HG03558 (cell line): Measurements from ENCODE around the gene COPS9.

Experiments used
- ATAC-seq: cut with Tn5 transposase; IDR thresholded peaks from one replicate; pipeline ENCODE4 v1.9.1; 2021; ENCODE audit warnings: moderate number of reproducible peaks; ENCODE audit not compliant: unreplicated experiment; ENCODE audit errors: extremely low read depth

COPS9 gene

GRCh38 chr2:240166761-240167587 lies 30.9 kb upstream of the COPS9 start:
- ATAC-seq = no peak

DNA sequence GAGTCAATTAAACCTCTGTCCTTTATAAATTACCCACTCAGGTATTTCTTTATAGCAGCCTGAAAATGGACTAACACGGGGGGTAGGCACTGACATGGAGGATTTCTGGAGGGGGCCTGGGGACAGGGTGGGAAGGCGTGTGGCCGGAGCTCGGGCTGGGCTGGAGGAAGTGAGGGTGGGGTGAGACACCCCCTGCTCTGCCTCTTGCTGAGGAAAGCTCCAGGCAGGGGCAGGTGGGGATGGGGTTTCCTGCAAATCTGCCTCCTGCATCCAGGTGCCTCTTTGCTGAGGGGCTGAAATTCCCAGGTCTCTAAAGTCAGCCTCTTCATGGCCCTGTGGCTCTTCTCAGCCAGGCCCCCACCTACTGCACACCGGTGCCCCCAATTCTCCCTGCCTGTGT lies 30.1 kb upstream of the COPS9 start:
- no peak for ATAC-seq

GRCh38 chr2:240165661-240166060 lies 29.6 kb upstream of the COPS9 start:
- ATAC-seq = no peak

DNA sequence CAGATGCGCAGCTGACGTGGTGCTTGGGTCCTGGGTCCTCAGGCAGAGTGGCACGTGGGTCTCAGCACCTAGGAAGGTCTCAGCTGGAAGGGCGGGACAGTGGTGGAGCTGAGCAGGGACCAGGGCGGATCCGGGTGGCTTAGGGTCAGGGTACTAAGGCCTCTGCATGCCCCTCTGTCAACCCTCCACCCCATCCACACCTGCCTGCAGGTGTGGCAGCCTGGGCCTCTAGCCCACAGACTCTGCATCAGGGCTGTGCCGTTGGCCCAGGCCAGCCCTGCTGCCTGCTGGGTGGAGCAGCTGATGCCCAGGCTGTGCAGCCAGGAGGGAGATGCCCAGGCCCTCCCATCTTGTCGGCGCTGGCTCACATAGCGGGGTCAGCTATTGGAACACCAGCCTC lies 28.9 kb upstream of the COPS9 start:
- no peak for ATAC-seq

DNA sequence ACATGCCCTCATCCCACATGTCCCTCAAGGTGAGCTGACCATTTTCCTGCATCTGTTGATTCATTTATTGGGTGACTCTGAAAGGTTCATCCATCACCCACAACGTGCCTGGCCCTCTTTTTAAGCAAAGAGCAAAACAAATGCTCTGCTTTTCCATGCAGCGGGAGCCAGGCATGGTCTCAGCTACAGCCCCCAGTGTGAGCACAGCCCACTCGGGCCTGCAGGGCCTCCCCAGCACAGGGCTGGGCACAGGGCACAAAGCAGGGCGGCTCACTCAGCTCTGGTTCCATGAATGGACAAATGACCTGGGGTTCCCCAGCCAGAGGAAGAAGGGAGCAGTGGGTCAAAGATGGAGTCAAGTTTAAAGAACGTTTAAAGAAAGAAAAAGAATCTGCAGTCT lies 28.5 kb upstream of the COPS9 start:
- no peak for ATAC-seq

GRCh38 chr2:240163844-240164574 lies 27.9 kb upstream of the COPS9 start:
- ATAC-seq = no peak

DNA sequence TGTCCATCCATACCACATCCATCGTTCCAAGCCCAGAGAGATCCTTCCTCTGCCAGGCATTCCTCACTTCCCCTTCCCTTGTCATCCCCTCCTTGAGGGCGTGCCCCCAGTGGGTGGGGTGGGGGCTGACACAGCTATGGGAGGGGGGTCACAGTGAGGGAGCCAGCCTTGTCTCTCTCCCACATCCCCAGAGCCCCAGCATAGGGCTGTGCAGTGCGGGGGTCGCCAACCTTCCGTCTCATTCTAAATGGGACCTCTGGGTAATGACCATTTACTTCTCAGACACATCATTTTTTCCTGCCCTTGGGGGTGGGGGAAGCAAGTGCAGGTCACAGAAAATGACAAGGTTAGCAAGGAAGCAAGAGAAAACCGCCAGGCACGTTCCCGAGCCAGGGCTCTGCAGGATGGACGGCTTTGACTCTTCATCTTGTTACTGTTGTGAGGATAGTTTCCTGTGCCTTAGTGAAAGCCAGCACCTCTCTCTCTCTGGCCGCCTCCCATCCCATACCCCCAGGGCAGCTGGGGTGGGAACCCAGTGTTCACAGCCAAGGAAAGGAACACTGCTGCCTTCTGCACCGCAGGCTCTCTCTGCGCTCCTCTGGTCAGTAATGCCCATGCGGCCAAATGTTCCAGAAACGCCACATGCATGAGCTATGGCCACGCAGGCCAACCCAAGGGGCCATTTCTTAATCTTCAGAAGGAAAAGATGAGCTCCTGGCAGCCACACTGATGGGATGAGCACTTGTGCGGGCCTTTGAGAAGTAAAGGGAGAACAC lies 27.0 kb upstream of the COPS9 start:
- ATAC-seq = no peak

DNA sequence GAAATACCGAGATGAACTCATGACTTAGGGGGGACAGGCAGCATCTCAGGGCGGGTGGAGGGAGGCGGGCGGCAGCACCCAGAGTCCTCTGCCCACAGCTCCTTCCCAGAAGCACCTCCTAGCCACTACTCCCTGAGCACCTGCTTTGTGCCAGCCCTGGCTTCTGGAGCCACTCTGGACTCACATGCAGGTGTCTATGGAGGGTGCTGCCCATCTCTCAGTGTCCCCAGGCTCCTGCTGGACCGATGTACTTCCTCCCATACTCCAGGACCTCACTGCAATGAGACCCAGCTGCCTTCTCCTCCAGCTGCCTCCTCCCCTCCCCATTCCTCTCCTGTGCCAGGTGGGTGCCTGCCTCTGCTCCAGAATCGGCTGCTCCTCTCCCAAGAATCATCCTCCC lies 26.4 kb upstream of the COPS9 start:
- no peak for ATAC-seq

DNA sequence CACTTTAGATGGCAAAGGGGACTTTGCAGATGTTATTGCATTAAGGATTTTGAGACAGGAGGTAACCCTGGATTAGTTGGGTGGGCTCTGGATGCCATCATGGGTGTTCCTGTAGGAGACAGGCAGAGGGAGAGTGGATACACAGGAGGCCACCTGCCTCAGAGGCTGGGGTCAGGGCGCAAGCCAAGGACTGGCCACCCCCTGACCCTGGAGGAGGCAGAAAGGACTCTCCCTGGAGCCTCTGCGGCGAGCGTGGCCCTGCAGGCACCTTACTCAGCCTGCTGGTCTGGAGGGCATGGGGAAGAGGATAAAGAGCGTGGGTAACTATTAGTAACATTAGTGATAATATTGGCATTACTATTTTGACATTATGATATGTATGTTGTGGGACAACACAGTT lies 25.9 kb upstream of the COPS9 start:
- no peak for ATAC-seq

DNA sequence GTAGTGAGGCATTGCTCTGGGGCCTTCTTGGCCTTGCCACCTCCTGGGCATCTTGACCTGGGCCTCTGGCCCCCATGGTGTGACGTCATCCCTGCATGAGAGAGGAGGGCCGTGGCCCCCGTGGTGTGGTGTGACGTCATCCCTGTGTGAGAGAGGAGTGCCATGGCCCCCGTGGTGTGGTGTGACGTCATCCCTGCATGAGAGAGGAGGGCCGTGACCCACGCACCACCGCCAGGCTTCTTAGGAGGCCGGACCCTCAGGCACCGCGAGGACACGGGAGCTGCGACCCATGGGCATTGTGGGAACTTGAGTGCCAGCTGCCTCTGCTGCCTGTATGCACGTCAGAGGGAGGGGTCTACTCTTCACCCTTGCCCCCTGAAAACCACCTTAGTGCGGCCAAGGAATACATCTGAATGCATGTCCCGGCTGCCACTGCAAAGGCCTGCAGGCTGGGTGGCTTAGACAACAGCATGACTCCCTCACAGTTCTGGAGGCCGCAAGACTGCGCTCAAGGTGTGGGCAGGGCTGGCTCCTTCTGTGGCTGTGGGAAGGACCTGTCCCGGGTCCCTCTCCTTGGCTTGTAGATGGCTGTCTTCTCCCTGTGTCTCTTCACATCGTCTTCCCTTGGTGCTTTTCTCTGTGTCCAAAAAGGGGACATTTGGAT lies 25.1 kb upstream of the COPS9 start:
- no peak for ATAC-seq

- no peak for ATAC-seq
These were observed 24.4 kb upstream of the COPS9 start for GRCh38 chr2:240160291-240161086.

DNA sequence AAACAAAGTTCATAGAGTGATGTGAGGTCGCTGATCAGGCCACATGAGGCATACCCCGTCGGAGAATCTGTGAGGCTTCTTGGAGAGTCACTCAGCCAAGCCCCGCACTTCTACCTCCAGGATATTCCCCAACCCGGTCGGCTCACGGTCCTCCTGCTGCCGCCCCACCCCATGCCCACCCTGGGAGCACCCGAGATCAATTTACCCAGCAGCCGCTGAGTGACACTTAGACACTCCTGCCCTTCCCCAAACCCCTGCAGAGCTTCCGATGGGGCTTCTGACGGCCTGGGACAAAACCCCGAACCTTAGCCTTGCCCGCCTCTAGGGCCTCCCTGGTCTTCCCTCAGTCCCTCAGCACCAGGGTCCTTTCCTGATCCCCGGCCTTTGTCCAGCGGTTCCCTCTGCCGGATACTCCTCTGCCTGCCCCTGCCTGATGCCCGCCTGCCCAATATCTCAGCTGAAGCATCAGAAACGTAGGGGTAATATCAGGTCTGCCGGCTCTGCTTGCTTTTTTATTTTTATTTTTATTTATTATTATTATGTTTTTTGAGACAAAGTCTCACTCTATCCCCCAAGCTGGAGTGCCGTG lies 23.2 kb upstream of the COPS9 start:
- ATAC-seq = no peak

DNA sequence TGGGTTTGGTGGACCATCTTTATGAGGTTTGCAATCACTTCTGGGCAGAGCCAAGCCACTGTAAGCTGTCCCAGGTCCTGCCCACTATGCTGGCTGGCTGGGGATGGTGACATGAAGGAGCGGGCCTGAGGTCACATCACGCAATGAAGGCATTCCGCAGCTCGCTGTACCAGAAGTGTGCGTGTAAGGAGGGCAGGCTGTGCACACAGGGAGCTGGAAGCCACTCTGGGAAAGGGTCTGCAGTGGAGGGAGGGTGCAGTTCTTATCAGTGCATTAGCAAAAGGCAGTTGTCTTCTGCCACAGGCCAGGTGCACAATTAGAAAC lies 21.0 kb upstream of the COPS9 start:
- ATAC-seq = no peak

- no peak for ATAC-seq
These were observed 20.5 kb upstream of the COPS9 start for GRCh38 chr2:240156435-240157146.

- ATAC-seq = no peak
These were observed 19.8 kb upstream of the COPS9 start for GRCh38 chr2:240155745-240156390.

DNA sequence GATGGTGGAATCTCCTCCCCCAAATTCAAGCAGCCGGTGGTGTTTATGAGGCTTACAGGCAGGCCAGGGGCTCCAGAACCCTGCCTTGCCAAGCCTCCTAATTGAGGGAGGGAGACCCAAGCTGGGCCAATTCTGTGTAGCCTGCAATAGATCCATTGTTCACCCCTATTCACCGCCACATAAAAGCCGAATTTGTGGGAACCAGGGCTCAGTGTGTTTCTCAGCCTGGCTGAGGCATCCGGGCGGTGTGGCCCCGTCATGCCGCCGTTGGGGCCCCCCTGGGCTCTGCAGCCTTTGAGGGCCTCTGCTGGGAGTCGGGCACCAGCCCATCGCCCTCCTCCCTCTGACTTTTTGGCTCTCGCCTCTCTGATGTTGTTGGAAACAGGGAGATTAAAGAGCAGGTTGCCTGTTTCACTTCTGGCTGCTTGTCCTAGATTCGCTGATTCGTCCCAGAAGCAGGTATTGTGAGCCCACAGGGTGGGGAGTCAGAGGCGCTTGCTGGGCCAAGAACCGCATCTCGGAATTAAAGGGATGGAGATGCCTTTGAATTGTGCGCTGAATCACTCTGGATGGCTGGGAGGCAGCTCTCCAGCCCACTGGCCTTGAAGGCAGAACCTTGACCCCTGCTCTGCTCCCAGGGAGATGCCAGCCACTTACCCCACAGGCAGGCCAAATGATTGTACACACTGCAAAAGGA lies 19.1 kb upstream of the COPS9 start:
- no peak for ATAC-seq

GRCh38 chr2:240154606-240155005 lies 18.5 kb upstream of the COPS9 start:
- no peak for ATAC-seq

GRCh38 chr2:240153418-240153817 lies 17.3 kb upstream of the COPS9 start:
- ATAC-seq = no peak
